ENCODE measurements around the gene GPATCH2L. TPM values are rescaled to one million over a fixed set of nuclear protein-coding genes. Genes with fewer than 3 reads are reported as not detected.

The GPATCH2L gene
- polyA plus RNA-seq, 3 donors, result 10.6 to 28.3 (median 13.8) TPM

DNA sequence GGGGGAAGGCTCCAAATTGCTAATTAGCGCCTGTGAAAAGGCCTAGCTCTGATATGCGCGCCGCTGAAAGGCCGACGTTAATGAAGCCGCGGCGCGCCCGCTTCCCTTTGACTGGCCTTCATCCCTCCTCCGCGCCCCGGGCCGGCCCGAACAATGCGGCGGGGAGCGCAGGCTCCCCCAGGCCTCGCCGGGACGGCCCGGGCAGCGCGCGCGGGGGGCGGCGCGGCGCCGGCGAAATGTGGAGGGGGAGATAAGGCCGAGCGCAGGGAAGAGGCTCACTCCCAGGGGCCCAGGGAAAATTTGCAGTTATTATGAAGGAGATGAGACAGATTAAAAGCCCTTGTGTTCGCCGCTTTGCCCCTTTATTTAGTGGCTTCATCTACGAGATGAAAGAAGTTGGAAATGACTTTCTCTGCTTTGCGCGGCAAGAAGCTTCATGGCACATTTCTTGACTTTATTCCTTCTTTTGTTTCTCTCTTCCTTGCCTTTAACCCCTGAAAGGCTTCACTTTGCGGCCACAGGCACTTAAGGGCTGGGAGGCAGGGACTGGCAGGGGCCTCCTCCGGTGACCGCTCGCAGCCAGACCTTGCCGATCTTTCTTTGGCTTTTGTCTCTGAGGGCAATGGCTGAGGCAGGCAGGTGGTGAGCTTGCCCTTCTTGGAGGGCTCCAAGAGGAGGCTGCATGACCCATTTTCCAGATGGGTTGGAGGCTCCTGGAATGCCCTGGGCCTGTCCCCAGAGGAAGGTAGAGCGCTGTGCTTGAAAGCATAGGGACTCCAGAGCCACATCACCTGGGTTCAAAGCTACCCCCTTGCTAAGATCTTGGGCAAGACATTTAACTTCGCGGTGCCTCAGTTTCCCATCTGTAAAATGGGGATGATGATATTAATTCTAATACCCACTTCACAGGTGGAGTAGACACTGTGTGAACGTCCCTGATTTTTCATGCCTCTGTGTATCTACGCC is 12.7 kb upstream of the GPATCH2L start:
- TF ChIP-seq, protein P1, sequence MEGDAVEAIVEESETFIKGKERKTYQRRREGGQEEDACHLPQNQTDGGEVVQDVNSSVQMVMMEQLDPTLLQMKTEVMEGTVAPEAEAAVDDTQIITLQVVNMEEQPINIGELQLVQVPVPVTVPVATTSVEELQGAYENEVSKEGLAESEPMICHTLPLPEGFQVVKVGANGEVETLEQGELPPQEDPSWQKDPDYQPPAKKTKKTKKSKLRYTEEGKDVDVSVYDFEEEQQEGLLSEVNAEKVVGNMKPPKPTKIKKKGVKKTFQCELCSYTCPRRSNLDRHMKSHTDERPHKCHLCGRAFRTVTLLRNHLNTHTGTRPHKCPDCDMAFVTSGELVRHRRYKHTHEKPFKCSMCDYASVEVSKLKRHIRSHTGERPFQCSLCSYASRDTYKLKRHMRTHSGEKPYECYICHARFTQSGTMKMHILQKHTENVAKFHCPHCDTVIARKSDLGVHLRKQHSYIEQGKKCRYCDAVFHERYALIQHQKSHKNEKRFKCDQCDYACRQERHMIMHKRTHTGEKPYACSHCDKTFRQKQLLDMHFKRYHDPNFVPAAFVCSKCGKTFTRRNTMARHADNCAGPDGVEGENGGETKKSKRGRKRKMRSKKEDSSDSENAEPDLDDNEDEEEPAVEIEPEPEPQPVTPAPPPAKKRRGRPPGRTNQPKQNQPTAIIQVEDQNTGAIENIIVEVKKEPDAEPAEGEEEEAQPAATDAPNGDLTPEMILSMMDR (IDR thresholded peaks at IDR 0.05), result no peak
- no peak overlapping the region for H3K27ac Mint-ChIP-seq
- H3K27ac ChIP-seq (ENCODE audit: low read depth in 1 of 2, low read length in 2 of 2), result no peak overlapping the region
- DNase-seq, result no peak
- peaks cover 7 to 40% (median 30%) of the 10 kb centered on the region in 7 donors for H3K9me3 Mint-ChIP-seq
- H3K4me1 Mint-ChIP-seq, result peaks cover 7% of the 10 kb centered on the region
- no peak overlapping the region for H2AFZ ChIP-seq (ENCODE audit: insufficient read depth, low read depth, low read length, poor library complexity, severe bottlenecking)
- no peak overlapping the region for H3K4me3 ChIP-seq (replicated peaks in 1 of 3; ENCODE audit: low read depth in 2 of 3, low read length in 3 of 3)
- H3K79me2 ChIP-seq (ENCODE audit: insufficient read depth, low read length), result no peaks in the 10 kb centered on the region
- H3K27me3 ChIP-seq (ENCODE audit: control insufficient read depth in 2 of 2, insufficient read depth in 2 of 2, low read length in 2 of 2), result peaks cover 47 to 65% of the 10 kb centered on the region in 2 donors
- no peaks in the 10 kb centered on the region for H3K4me1 ChIP-seq (ENCODE audit: control insufficient read depth in 1 of 2, insufficient read depth in 2 of 2, low read length in 2 of 2)
- H3K9ac ChIP-seq (ENCODE audit: insufficient read depth, low read length, poor library complexity, severe bottlenecking), result no peak overlapping the region
- peaks cover 15 to 24% of the 10 kb centered on the region in 2 donors for H3K9me3 ChIP-seq (replicated peaks in 1 of 2; ENCODE audit: control insufficient read depth in 1 of 2, insufficient read depth in 1 of 2, low read length in 2 of 2)
- intact Hi-C loops (cut with micrococcal nuclease), result no loop called here
- 7% methylated on average over 30 of the region's 50 CpGs for WGBS (ENCODE audit: insufficient coverage)
- H3K27me3 Mint-ChIP-seq (ENCODE audit: low read depth in 3 of 3), result peaks cover 59 to 76% (median 60%) of the 10 kb centered on the region in 3 donors
- H3K36me3 Mint-ChIP-seq, result peaks cover 0 to 4% of the 10 kb centered on the region in 2 donors
- no peak overlapping the region for H3K4me2 ChIP-seq (replicated peaks; ENCODE audit: extremely low read depth, low read length, poor library complexity, severe bottlenecking)
- H3K4me3 Mint-ChIP-seq, result peak overlapping the region in 1 of 2 donors; percentile 69
- no peaks in the 10 kb centered on the region for H3K36me3 ChIP-seq (replicated peaks in 1 of 2; ENCODE audit: control insufficient read depth in 1 of 2, insufficient read depth in 2 of 2, low read length in 2 of 2)
- no peaks in the 10 kb centered on the region for H4K20me1 ChIP-seq (ENCODE audit: insufficient read depth, low read length)

DNA sequence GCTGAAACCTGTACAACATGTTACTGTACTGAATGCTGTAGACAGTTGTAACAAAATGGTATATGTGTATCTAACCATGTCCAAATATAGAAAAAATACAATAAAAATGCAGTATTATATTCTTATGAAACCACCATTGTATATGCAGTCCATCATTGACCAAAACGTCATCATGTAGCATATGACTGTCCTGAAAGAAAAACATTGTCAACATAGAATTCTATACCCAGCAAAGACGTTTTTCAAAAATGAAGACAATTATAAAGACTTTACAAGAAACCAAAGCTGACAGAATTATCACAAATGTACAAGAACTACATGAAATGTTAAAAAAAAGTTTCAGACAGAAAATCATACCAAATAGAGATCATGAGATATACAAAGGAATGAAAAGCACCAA is 8.1 kb upstream of the GPATCH2L start:
- Histone ChIP-seq H3K9me3 (replicated peaks in 1 of 2; ENCODE audit: control insufficient read depth in 1 of 2, insufficient read depth in 1 of 2, low read length in 2 of 2) (peaks cover 19 to 37% of the 10 kb centered on the region in 2 donors), H3K4me3 (replicated peaks in 1 of 3; ENCODE audit: low read depth in 2 of 3, low read length in 3 of 3) (no peak overlapping the region), H3K27ac (ENCODE audit: low read depth in 1 of 2, low read length in 2 of 2) (no peak overlapping the region), H4K20me1 (ENCODE audit: insufficient read depth, low read length) (no peaks in the 10 kb centered on the region), H2AFZ (ENCODE audit: insufficient read depth, low read depth, low read length, poor library complexity, severe bottlenecking) (no peak overlapping the region), H3K4me1 (ENCODE audit: control insufficient read depth in 1 of 2, insufficient read depth in 2 of 2, low read length in 2 of 2) (no peaks in the 10 kb centered on the region), H3K4me2 (replicated peaks; ENCODE audit: extremely low read depth, low read length, poor library complexity, severe bottlenecking) (no peak overlapping the region), H3K9ac (ENCODE audit: insufficient read depth, low read length, poor library complexity, severe bottlenecking) (no peak overlapping the region), H3K36me3 (replicated peaks in 1 of 2; ENCODE audit: control insufficient read depth in 1 of 2, insufficient read depth in 2 of 2, low read length in 2 of 2) (no peaks in the 10 kb centered on the region), H3K79me2 (ENCODE audit: insufficient read depth, low read length) (no peaks in the 10 kb centered on the region), H3K27me3 (ENCODE audit: control insufficient read depth in 2 of 2, insufficient read depth in 2 of 2, low read length in 2 of 2) (peaks cover 30 to 47% of the 10 kb centered on the region in 2 donors)
- Mint-ChIP-seq H3K4me1 (peaks cover 3% of the 10 kb centered on the region), H3K27ac (no peak overlapping the region), H3K27me3 (ENCODE audit: low read depth in 3 of 3) (peaks cover 28 to 41% (median 29%) of the 10 kb centered on the region in 3 donors), H3K4me3 (no peak overlapping the region), H3K9me3 (peaks cover 7 to 39% (median 36%) of the 10 kb centered on the region in 7 donors), H3K36me3 (peaks cover 0 to 3% of the 10 kb centered on the region in 2 donors)
- no peak for DNase-seq
- TF ChIP-seq, protein P1 (IDR thresholded peaks at IDR 0.05), result no peak
- no CpG with 5 or more reads among the region's 2 CpGs for WGBS (ENCODE audit: insufficient coverage)
- intact Hi-C loops (cut with micrococcal nuclease), result no loop called here

All from CD14-positive monocyte (primary cell).